WI38 (cell line): ENCODE results near the gene BCAR3.

Source experiments
- H3K4me3 ChIP-seq: 2 replicates; pipeline ENCODE4 v1.5.1; 2011; ENCODE audit warnings: low read depth, mild to moderate bottlenecking, control low read depth, low read length
- CTCF ChIP-seq: IDR thresholded peaks from 2 replicates; pipeline ENCODE4 v1.5.1; 2012; ENCODE audit warnings: low read depth, mild to moderate bottlenecking, control low read depth, low read length

BCAR3 gene

GRCh38 chr1:93648656-93649055 lies 33.0 kb downstream of the BCAR3 start:
- no peak for TF ChIP-seq CTCF
- no peak overlapping the region for H3K4me3 ChIP-seq

- H3K4me3 ChIP-seq: no peak overlapping the region
- no peak for TF ChIP-seq CTCF
Observed at GRCh38 chr1:93641527-93641926, 40.1 kb downstream of the BCAR3 start.

- no peak overlapping the region for H3K4me3 ChIP-seq
- no peak for TF ChIP-seq CTCF
Observed at GRCh38 chr1:93640656-93641440, 40.8 kb downstream of the BCAR3 start.

- no peak overlapping the region for H3K4me3 ChIP-seq
- no peak for TF ChIP-seq CTCF
Observed at GRCh38 chr1:93638981-93639380, 42.7 kb downstream of the BCAR3 start.

GRCh38 chr1:93638307-93638847 lies 43.3 kb downstream of the BCAR3 start:
- no peak for TF ChIP-seq CTCF
- H3K4me3 ChIP-seq: no peak overlapping the region

- no peak for TF ChIP-seq CTCF
- H3K4me3 ChIP-seq: no peak overlapping the region
Observed at GRCh38 chr1:93636712-93637111, 44.9 kb downstream of the BCAR3 start.
